GM21576 (cell line): Measurements from ENCODE around the gene ITGB1BP1.

Source experiments
- ATAC-seq: cut with Tn5 transposase; IDR thresholded peaks from one replicate; pipeline ENCODE4 v1.9.1; 2021; ENCODE audit warnings: mild to moderate bottlenecking, moderate library complexity; ENCODE audit not compliant: unreplicated experiment

Gene ITGB1BP1

GRCh38 chr2:9354318-9354717 lies 69.0 kb downstream of the ITGB1BP1 start:
- ATAC-seq: no peak
